Stimulated activated CD4-positive, alpha-beta T cell treated with anti-CD3 and anti-CD28 coated beads, Interleukin-4, amount 100 ng/mL, for 24 hours (primary cell): ENCODE results near the gene ZMYND19.
"Not testable (repeated sequence)": the region's sequence is repeated elsewhere in the genome, so short reads cannot be mapped to it uniquely, and the experiment has no call there.

Source experiments
- DNase-seq: peaks from one replicate; pipeline ENCODE4 v3.0.0-alpha.2; 2020

ZMYND19 gene

GRCh38 chr9:137613738-137614523, 23.6 kb upstream of the ZMYND19 start:
- DNase-seq: no peak

GRCh38 chr9:137613259-137613658, 22.9 kb upstream of the ZMYND19 start:
- no peak for DNase-seq

DNA sequence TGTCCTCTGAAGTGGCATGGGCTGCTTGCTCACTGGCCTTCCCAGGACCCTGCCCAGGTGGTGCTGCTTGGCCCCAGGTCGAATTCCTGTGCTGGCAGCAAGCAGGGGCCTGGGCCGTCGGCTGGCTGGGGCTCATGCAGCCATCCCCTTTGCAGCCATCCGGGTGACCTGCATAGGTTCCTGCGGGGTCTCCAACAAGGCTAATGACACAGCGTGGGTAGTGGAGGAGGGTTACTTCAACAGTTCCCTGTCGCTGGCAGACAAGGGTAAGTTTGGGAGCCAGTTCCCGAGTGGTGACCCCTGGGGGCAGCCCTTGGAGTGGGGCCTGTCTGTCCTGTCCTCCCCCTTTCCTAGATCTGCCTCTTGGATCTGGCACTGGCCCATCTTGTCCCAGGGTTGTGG, 22.4 kb upstream of the ZMYND19 start:
- DNase-seq: no peak

DNA sequence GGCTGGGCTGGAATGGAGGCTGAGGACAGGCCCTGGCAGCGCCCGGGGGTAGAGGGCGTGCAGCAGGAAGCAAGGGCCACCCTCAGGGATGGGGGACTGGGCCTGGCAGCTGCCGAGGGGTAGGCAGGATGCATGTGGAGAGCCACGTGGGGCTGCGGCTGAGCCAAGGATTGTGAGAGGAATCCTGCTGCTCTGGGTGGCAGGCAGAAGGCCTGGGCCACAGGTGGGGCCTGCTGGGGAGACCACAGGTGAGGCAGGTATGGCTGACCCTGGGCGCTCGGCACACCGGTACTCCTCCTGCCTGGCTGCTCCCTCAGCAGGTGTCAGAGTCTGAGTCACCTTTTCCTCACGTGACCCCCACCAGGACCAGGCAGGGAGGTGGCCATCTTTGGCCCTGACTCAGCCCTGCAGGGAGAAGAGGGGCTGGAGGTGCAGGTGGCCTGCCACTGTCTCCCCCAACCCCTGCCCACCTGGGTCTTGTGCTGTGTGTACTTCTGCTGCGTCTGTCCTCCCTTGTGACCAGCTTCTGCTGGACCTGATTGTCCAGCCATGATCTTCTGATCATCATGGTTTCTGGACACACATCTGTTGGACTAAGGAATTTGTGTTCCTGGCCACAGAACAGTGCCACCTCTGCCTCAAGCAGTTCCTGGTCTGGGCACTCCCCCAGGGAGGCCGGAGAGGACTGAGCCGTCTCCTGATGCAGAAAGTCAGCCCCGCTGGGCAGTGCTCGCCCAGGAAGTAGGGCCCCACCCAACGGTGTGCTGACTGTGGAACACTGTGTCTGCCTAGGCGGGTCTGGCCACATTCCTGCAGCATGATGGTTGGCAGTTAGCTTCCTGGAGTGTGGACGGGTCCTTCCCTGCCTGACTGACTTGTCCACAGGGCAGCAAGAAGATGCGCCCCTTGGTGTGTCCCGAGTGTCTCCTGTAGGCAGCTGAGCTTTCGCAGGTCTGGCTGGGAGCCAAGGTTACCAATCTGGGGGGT, 21.6 kb upstream of the ZMYND19 start:
- DNase-seq: peak; percentile 44

DNA sequence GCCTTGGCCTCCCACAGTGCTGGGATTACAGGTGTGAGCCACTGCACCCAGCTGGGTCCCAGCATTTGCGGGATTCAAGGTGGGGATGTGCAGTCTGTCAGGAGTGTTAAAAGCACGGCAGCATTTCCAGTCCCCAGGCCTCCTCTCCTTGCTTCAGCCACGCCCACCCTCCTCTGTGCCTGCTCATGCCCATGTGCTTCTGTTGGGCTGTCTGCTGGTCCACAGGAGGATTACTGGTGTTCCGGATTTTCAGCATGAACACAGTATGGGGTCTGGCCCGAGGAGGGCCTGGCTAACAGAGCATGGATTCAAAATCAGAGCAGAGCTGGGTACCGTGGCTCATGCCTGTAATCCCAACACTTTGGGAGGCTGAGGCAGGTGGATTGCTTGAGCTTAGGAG, 20.6 kb upstream of the ZMYND19 start:
- no peak for DNase-seq

GRCh38 chr9:137607141-137607857, 17.0 kb upstream of the ZMYND19 start:
- no peak for DNase-seq

DNA sequence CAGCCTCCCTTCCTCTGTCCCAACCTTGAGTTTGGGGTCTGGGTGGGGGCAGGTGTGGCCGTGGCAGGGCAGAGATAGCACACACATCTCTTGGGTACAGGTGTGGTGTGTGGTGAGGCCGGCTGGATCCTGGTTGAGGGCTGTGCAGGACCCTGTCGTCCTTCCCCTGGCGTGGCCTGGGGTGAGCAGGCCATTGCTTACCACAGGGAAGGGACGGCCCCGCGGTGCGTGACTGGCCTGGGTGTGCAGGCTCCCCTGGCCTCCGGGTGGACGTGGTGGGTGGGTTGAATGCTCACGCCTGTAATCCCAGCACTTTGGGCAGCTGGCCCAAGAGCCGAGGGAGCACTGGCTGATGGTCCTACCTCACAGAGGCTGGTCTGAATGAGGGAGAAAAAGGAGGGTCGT, 16.4 kb upstream of the ZMYND19 start:
- DNase-seq: no peak

- no peak for DNase-seq
Measured at GRCh38 chr9:137606005-137606621, 15.8 kb upstream of the ZMYND19 start.

GRCh38 chr9:137605121-137606004, 15.1 kb upstream of the ZMYND19 start, which contains the start of gene ARRDC1:
TSS of gene ARRDC1 (plus strand) at chr9:137605686. CDS start at chr9:137605718, 32 bp downstream.
- DNase-seq: peak; percentile 92

- DNase-seq: no peak
Measured at GRCh38 chr9:137604345-137605086, 14.2 kb upstream of the ZMYND19 start.

GRCh38 chr9:137603879-137604278, 13.6 kb upstream of the ZMYND19 start:
- DNase-seq: no peak

- DNase-seq: no peak
Measured at GRCh38 chr9:137602661-137603060, 12.3 kb upstream of the ZMYND19 start.

DNA sequence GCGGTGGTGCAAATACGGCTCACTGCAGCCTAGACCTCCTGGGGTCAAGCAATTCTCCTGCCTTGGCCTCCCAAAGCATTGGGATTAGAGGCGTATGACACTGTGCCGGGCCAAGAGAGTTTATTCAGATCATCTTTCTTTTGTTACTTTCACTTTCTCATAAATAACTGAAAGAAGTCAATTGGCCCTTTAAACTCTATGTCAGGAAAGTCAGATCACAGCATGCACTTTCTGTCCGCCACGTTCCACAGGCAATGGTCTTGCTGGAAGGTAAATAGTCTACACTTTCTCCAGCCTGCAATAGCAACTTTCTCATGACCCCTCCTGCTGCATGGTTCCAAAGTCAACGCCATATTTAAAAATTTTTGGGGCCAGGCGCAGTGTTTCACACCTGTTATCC, 8.6 kb upstream of the ZMYND19 start:
- no peak for DNase-seq

DNA sequence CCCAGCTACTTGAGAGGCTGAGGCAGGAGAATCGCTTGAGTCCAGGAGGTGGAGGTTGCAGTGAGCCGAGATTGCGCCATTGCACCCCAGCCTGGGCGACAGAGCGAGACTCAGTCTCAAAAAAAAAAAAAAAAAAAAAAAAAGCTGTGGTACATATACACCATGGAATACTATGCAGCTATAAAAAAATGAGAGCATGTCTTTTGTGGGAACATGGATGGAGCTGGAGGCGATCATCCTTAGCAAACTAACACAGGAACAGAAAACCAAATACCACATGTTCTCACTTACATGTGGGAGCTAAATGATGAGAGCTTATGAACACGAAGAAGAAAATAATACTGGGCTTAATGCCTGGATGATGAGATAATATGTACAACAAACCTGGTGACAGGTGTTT, 6.3 kb upstream of the ZMYND19 start:
- not testable (repeated sequence) for DNase-seq

- no peak for DNase-seq
Measured at GRCh38 chr9:137593176-137593575, 2.9 kb upstream of the ZMYND19 start.

DNA sequence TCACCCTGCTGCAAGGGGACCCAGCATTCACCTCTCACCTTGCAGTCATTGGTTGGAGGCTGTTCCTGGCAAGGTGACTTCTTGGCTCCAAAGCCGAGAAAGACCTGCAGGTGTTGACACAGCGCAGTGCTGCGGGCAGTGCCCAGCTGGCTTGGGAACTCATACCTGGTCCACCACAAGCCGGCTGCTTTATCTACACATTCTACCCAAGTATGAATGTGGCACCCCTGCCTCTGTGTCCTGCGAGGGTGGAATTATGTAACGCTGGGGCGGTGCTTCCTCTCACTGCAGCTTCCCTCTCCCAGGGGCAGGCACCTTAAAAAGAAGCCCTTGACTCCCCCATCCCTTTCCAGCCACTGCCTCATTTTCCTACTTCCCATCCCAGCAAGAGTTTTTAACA, 2.5 kb upstream of the ZMYND19 start:
- DNase-seq: no peak

DNA sequence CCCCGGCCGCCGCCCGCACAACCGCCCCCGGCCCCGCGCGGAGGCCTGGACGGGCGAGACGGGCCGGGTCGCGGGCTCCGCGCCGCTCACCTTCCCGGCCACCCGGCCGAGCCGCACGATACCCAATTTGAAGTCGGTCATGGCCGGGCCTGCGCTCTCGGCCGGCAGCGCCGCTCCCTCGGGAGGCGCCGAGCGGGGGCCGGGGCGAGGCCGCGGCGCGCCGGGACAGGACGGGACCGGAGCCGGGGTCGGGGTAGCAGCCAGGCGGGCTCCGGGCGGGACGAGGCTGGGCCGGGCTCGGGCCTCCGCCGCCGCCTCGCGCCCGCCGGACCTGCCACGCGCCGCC, 216 bp downstream of the ZMYND19 start:
- DNase-seq: no peak

DNA sequence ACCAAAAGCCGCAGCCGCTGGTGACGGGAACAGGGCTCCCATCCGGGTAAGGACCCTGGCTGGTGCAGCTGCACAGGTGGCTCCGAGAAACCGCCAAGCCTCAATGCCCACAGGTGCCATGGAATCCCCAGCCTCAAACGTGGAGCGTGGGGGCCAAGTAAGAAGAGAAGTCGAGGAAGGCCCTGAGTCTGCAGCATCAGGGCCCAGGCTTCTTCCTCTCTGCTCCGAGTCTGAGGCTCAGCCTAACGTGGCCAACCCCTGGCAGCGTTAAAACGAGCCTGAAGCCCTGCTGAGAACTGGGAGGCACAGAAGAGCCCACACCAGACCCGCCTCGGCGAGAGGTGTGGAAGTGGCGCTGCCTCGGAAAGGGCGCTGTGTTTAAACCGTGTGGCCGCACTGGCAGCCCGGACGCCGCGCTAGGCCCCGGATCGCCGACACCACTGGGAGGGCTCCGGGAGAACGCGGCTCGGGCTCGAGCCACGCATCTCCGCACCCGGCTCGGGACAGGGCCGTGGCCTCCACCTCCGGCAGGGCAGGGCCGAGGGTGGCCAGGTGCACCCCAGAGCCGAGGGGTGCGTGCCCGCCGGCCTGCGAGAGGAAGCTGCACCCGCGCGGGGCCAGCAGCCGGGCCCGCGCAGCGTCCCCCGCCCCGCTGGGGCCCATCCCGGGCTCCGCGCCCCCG, 730 bp downstream of the ZMYND19 start:
- DNase-seq: no peak

- DNase-seq: no peak
Measured at GRCh38 chr9:137588891-137589290, 1.4 kb downstream of the ZMYND19 start.

DNA sequence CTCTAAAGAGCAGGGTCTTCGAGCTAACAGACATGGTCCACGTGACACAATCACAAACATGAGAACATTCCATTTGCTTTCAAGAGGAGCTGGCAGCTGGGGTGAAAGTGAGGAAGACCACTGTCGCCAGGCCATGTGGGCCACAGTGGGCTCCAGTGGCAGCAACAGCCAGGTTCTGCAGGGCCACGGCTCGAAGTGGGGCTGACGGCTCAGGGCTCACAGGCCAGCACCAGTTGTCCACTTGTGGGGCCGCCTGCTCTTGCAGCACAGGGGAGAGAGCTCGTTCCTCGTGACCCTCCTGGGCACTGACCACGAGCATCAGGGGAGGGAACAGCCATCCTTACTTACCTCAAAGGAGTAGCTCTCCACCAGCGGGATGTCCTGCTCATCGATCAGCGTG, 2.0 kb downstream of the ZMYND19 start:
- no peak for DNase-seq
